Heart right ventricle (tissue), 16 donors: ENCODE results near the gene CAPN2. TPM values are rescaled to one million over a fixed set of nuclear protein-coding genes. Genes with fewer than 3 reads are reported as not detected.

ENCODE experiments used
- ATAC-seq, 8 donors: fragments of 200-7000 bp; cut with Tn5 transposase; one replicate each; pipeline ENCODE4 v1.9.1; 2020; ENCODE audit warnings: mild to moderate bottlenecking in 8 of 8, moderate library complexity in 8 of 8, moderate number of reproducible peaks in 1 of 8
- DNase-seq, 2 donors: peaks; one replicate each; pipeline ENCODE4 v3.0.0-alpha.2; 2020
- H3K27ac ChIP-seq, 10 donors: fragments of 200-600 bp; sonication (generic) in 2 of 10; one replicate each; pipeline versions ENCODE4 v1.5.0 to v1.8.0; 2020 to 2022; ENCODE audit warnings: mild to moderate bottlenecking in 3 of 10
- H3K27me3 ChIP-seq, 7 donors: fragments of 200-600 bp; one replicate each; pipeline ENCODE4 v1.8.0; 2021 to 2022; ENCODE audit warnings: mild to moderate bottlenecking in 2 of 7
- H3K36me3 ChIP-seq, 9 donors: fragments of 200-600 bp; sonication (generic) in 1 of 9; one replicate each; pipeline versions ENCODE4 v1.5.0 to v1.8.0; 2020 to 2022; ENCODE audit warnings: mild to moderate bottlenecking in 2 of 9
- H3K4me1 ChIP-seq, 9 donors: fragments of 200-600 bp; sonication (generic) in 1 of 9; one replicate each; pipeline versions ENCODE4 v1.5.0 to v1.8.0; 2020 to 2022; ENCODE audit warnings: mild to moderate bottlenecking in 4 of 9
- H3K4me3 ChIP-seq, 10 donors: fragments of 200-600 bp; sonication (generic) in 2 of 10; one replicate each; pipeline versions ENCODE4 v1.5.0 to v1.8.0; 2020 to 2022; ENCODE audit warnings: mild to moderate bottlenecking in 7 of 10, moderate library complexity in 2 of 10
- H3K9me3 ChIP-seq, 11 donors: fragments of 200-600 bp in 10 of 11; sonication (generic) in 2 of 11; one replicate each; pipeline versions ENCODE4 v1.5.0 to v1.8.0; 2013 to 2022; ENCODE audit warnings: mild to moderate bottlenecking in 2 of 11, control low read depth in 1 of 11, moderate library complexity in 1 of 11
- CTCF ChIP-seq, 9 donors: fragments of 200-600 bp; sonication (generic) in 2 of 9; IDR thresholded peaks; one replicate each; pipeline versions ENCODE4 v1.5.0 to v1.8.0; 2021 to 2022; ENCODE audit warnings: antibody characterized with exemption in 9 of 9, mild to moderate bottlenecking in 5 of 9, moderate library complexity in 1 of 9
- WGBS, 2 donors: extraction: QIAGEN DNeasy Blood & Tissue Kit; methylation state at CpG; one replicate each; pipeline ENCODE4 v1.1.7; 2013; ENCODE audit warnings: inconsistent platforms in 1 of 2; 5-methylcytosine and 5-hydroxymethylcytosine counted together
- intact Hi-C, 10 donors: fragments of 100-400 bp; cut with DNase I; formaldehyde crosslinking; loops; one replicate each; pipeline versions ENCODE4 v1.11.1 to v1.14.2; 2022
- polyA plus RNA-seq, 2 donors: library from polyadenylated mRNA; stranded (reverse); fragments of 200-250 nt; gene quantifications; one replicate each; pipeline ENCODE4 v1.2.3, GENCODE V29; 2013
- total RNA-seq, 10 donors: library from RNA; stranded (reverse); fragmentation: NEBNext Ultra II Directional in 3 of 10; extraction: Animal tissue kit (Norgen Biotek cat#: 25700) in 3 of 10; gene quantifications; one replicate each; pipeline versions ENCODE4 v1.2.1 to v1.2.4, GENCODE V29; 2021 to 2023
- donor health status: Arrhythmogenic right ventricular cardiomyopathy.
- donor health status: ischemic (EF 13 %, LVEDD 7.1; RV severe dilation, severe dysfunction).
- donor health status: healthy with polysubstance abuse.
- donor health status: DM: no; HTN: yes; CAD: no.
- donor health status: DM: no; HTN: no; CAD: no.
- donor health status: ischemic (EF 25% LVEDD 6.9; RV normal size, moderate dysfunction).
- donor health status: ischemic (EF 25% LVEDD 5.7; RV mildly dilated, moderate dysfunction).
- donor health status: healthy.
- donor health status: DM: yes; HTN: yes; CAD: no.
- donor health status: Ischemic cardiomyopathy.
- donor health status: ischemic (EF 35%, LVEDD 5.7; RV mildly dilated, moderate dysfunction).
- donor health status: nonischemic (EF 11% LVEDD 7.7; RV severe dilation, severe dysfunction).
- donor health status: DM: yes; HTN: yes; CAD: no.
- donor health status: PGD.
- donor health status: ischemic (EF 29% LVEDD 5.4; RV normal size, mild dysfunction).
- donor health status: nonischemic (EF 23%, LVEDD 6.1; RV moderate dilation, normal function).

Gene CAPN2
- total and polyA plus RNA-seq, 12 donors = 62.4 to 107 (median 77.6) TPM

- TF ChIP-seq CTCF (IDR thresholded peaks at IDR 0.05) = no peak
- ATAC-seq = peak in 2 of 8 donors; percentile 17 to 44
- Histone ChIP-seq H3K4me1 (peaks cover 2 to 58% (median 32%) of the 10 kb centered on the region in 9 donors), H3K27ac (peak overlapping the region in 7 of 10 donors; percentile 19 to 57 (median 45)), H3K9me3 (no peaks in the 10 kb centered on the region), H3K36me3 (peaks cover 0 to 28% (median 0%) of the 10 kb centered on the region in 9 donors), H3K27me3 (no peaks in the 10 kb centered on the region), H3K4me3 (no peak overlapping the region)
- intact Hi-C loops = no loop called here
- WGBS, 2 donors = 68 to 71% methylated on average over 11 of the region's 11 CpGs
- DNase-seq = no peak
Measured at GRCh38 chr1:223820971-223821370, 108.6 kb downstream of the CAPN2 start.

- H3K4me3 ChIP-seq = no peak overlapping the region
Measured at GRCh38 chr1:223824287-223824686, 111.9 kb downstream of the CAPN2 start.

GRCh38 chr1:223824712-223825111, 112.4 kb downstream of the CAPN2 start:
- Histone ChIP-seq H3K36me3 (peaks cover 0 to 13% (median 0%) of the 10 kb centered on the region in 9 donors), H3K9me3 (no peaks in the 10 kb centered on the region), H3K27ac (no peak overlapping the region), H3K27me3 (no peaks in the 10 kb centered on the region), H3K4me3 (no peak overlapping the region), H3K4me1 (peaks cover 2 to 75% (median 37%) of the 10 kb centered on the region in 9 donors)
- DNase-seq (no peak), ATAC-seq (no peak)
- intact Hi-C loops = no loop called here
- TF ChIP-seq CTCF (IDR thresholded peaks at IDR 0.05) = no peak
- WGBS, 2 donors = 83 to 84% methylated on average over 4 of the region's 4 CpGs

More at GRCh38 chr1:223824287-223824686, 111.9 kb downstream of the CAPN2 start:
- no peak for ATAC-seq
- peaks cover 2 to 74% (median 41%) of the 10 kb centered on the region in 9 donors for H3K4me1 ChIP-seq
- H3K9me3 ChIP-seq = no peaks in the 10 kb centered on the region
- intact Hi-C loops = no loop called here
- H3K27me3 ChIP-seq = no peaks in the 10 kb centered on the region
- no peak overlapping the region for H3K27ac ChIP-seq
- WGBS, 2 donors = 85 to 89% methylated on average over 9 of the region's 9 CpGs
- DNase-seq = no peak
- H3K36me3 ChIP-seq = peaks cover 0 to 17% (median 0%) of the 10 kb centered on the region in 9 donors
- TF ChIP-seq CTCF (IDR thresholded peaks at IDR 0.05) = no peak

Other genes with a start within 250 kb of the CAPN2 start
- gene CAPN8, start 46.8 kb upstream of the CAPN2 start, total RNA-seq = not detected
- under 1 TPM in 1 of 2 donors, not detected in 1; 0.10 TPM for gene CAPN8, start 46.8 kb upstream of the CAPN2 start, polyA plus RNA-seq
- 10 to 100 TPM; 16.2 to 25.3 (median 21.2) TPM for gene TP53BP2, start 133.4 kb downstream of the CAPN2 start, total RNA-seq
- 1 to 10 TPM; 5.9 to 8.8 TPM for gene TP53BP2, start 133.4 kb downstream of the CAPN2 start, polyA plus RNA-seq